ENCODE results near the gene ZBP1. TPM values are rescaled to one million over a fixed set of nuclear protein-coding genes. Genes with fewer than 3 reads are reported as not detected.
A peak's percentile ranks its signal among the peaks of the same experiment; 100 is the strongest.

ZBP1 gene
- total RNA-seq, 1 donor from 2014 or later: not detected

DNA sequence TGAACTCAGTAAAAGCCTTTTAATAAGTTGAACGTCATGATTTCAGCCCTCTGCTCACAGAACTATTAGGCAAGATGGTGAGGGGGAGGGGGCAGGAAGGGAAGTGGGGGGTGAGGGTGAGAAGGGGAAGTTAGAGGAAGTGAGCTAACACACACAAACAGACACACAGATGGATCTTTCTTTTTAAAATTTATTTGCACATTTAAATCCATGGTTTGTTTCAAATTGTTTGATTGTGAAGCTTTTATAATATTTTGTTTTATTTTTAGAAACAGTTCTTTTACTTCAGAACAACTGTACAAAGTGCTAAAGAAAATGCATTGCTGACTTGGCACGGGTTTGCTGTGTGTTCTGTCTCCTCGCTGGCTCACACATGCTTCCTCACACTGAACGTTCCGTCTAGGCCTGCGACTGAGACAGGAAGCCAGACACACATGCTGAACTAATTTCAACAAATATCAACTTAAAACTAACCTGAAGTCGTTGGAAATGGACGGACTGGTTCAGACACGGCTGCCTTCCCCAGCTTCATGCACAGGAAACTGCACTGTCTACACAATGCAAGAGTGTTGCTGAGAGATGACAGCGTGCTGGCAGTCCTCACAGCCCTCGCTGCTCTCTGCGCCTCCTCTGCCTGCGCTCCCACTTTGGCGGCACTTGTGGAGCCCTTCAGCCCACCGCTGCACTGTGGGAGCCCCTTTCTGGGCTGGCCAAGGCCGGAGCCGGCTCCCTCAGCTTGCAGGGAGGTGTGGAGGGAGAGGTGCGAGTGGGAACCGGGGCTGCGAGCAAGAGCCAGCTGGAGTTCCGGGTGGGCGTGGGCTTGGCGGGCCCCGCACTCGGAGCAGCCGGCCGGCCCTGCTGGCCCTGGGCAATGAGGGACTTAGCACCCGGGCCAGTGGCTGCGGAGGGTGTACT lies 8.1 kb upstream of the ZBP1 start:
- Mint-ChIP-seq H3K9me3 (peaks cover 3% of the 10 kb centered on the region), H3K36me3 (no peaks in the 10 kb centered on the region), H3K4me1 (peaks cover 2% of the 10 kb centered on the region), H3K4me3 (no peak overlapping the region), H3K27ac (peak overlapping the region; percentile 82), H3K27me3 (ENCODE audit: low read depth) (peaks cover 20% of the 10 kb centered on the region)
- no peak for DNase-seq (ENCODE audit: low spot score in 2 of 2, unreplicated experiment in 2 of 2)
- TF ChIP-seq, protein P1, sequence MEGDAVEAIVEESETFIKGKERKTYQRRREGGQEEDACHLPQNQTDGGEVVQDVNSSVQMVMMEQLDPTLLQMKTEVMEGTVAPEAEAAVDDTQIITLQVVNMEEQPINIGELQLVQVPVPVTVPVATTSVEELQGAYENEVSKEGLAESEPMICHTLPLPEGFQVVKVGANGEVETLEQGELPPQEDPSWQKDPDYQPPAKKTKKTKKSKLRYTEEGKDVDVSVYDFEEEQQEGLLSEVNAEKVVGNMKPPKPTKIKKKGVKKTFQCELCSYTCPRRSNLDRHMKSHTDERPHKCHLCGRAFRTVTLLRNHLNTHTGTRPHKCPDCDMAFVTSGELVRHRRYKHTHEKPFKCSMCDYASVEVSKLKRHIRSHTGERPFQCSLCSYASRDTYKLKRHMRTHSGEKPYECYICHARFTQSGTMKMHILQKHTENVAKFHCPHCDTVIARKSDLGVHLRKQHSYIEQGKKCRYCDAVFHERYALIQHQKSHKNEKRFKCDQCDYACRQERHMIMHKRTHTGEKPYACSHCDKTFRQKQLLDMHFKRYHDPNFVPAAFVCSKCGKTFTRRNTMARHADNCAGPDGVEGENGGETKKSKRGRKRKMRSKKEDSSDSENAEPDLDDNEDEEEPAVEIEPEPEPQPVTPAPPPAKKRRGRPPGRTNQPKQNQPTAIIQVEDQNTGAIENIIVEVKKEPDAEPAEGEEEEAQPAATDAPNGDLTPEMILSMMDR (IDR thresholded peaks at IDR 0.05; ENCODE audit: unreplicated experiment): no peak

DNA sequence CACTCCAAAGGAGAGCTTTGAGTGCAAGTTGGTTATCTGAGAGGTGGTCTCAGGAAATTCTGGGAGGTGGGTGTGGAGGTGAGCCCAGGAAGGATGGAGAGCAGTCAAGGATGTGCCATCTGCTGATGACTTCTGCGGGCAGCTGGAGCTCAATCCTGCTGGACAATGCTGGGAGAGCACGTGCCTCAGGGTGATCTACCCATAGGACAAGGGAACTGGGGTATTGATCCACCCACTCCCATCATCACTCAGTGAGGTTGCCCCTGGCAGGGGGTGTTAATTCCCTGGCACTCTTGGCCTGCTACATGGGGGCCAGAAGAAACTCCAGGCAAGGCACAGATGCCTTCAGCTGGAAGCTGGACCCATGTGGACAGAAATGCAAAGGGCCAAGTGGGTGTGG lies 7.1 kb upstream of the ZBP1 start:
- Mint-ChIP-seq H3K36me3 (no peaks in the 10 kb centered on the region), H3K27me3 (ENCODE audit: low read depth) (peaks cover 13% of the 10 kb centered on the region), H3K4me3 (no peak overlapping the region), H3K27ac (no peak overlapping the region), H3K4me1 (peaks cover 2% of the 10 kb centered on the region), H3K9me3 (peaks cover 3% of the 10 kb centered on the region)
- DNase-seq (ENCODE audit: low spot score in 2 of 2, unreplicated experiment in 2 of 2): no peak
- TF ChIP-seq, protein P1 (IDR thresholded peaks at IDR 0.05; ENCODE audit: unreplicated experiment): no peak

DNA sequence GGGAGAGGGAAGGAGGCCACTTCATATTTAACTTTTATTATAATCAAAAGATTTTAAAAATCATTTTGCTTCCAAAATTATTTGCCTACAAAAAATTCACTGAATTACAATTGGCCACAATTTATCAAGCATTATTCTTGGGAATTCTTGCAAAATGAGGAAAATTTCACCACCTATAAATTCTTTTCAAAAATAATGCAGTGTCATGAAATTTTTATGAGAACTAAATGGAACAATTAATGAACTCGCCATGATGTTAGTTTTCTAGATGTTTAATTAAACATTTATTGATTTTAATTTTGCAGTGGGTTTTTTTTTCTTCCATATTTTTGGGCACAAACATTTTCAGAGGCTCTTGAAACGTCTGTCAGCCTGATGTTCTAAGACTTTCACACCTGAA lies 5.8 kb upstream of the ZBP1 start:
- peaks cover 3% of the 10 kb centered on the region for H3K9me3 Mint-ChIP-seq
- H3K4me1 Mint-ChIP-seq: peaks cover 2% of the 10 kb centered on the region
- H3K36me3 Mint-ChIP-seq: no peaks in the 10 kb centered on the region
- H3K27me3 Mint-ChIP-seq (ENCODE audit: low read depth): peaks cover 4% of the 10 kb centered on the region
- H3K27ac Mint-ChIP-seq: no peak overlapping the region
- H3K4me3 Mint-ChIP-seq: no peak overlapping the region
- TF ChIP-seq, protein P1 (IDR thresholded peaks at IDR 0.05; ENCODE audit: unreplicated experiment): no peak
- DNase-seq (ENCODE audit: low spot score in 2 of 2, unreplicated experiment in 2 of 2): no peak

DNA sequence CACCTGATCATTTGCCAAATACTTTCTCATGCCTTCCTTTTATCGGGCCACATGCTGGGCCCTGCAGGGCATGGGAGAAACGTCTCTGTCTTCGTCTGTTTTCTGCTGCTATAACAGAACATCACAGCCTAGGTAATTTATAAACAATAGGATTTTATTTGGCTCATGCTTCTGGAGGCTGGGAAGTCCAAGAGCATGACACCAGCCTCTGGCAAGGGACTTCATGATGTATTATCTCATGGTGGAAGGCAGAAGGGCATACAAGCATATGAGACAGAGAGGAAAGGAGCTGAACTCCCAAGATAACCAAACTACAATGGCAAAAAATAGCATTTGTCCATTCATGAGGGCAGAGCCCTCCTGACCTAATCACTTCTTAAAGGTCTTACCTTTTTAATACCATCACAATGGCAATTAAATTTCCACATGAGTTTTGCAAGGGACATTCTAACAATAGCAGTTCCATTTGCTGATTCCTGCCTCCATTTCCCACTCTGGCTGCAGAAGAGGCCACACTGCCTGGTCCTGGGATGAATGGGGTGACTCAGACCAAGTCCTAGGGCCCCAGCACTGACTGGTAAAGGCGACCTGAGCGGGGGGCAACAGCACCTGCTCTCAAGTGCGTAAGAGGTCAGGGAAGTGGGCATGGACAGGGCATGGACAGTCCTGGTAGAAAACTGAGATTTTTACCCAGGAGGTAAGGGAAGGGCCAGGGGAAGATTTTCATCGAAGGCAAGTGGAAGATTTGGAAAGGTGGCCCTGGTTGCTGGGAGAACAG lies 5.1 kb upstream of the ZBP1 start:
- Mint-ChIP-seq H3K4me3 (no peak overlapping the region), H3K27ac (no peak overlapping the region), H3K36me3 (no peaks in the 10 kb centered on the region), H3K27me3 (ENCODE audit: low read depth) (peaks cover 5% of the 10 kb centered on the region), H3K4me1 (peaks cover 2% of the 10 kb centered on the region), H3K9me3 (peaks cover 3% of the 10 kb centered on the region)
- no peak for DNase-seq (ENCODE audit: low spot score in 2 of 2, unreplicated experiment in 2 of 2)
- TF ChIP-seq, protein P1 (IDR thresholded peaks at IDR 0.05; ENCODE audit: unreplicated experiment): no peak

DNA sequence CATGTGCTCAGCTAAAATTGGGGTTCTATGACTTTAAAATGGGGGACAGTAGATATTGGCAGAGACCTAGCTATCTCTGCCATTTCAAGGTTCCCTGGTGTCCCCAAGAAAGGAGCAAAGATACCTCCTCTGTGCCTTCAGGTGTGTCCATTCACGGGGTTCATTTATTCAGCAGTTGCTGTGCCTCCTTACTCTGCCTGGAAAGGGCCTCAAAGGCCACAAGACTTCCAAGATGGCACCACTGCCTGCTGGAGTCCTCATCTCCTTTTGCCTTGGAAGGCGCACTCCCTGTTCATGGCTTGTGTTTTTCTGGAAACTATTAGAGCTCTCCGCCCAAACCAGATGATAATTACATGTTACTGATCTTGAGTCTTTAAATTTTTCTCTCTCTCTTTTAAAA lies 3.9 kb upstream of the ZBP1 start:
- peaks cover 11% of the 10 kb centered on the region for H3K27me3 Mint-ChIP-seq (ENCODE audit: low read depth)

More for the DNA sequence above, 3.9 kb upstream of the ZBP1 start:
- no peak overlapping the region for H3K4me3 Mint-ChIP-seq
- TF ChIP-seq, protein P1 (IDR thresholded peaks at IDR 0.05; ENCODE audit: unreplicated experiment): no peak
- peaks cover 2% of the 10 kb centered on the region for H3K4me1 Mint-ChIP-seq
- H3K9me3 Mint-ChIP-seq: peaks cover 3% of the 10 kb centered on the region
- no peak for DNase-seq (ENCODE audit: low spot score in 2 of 2, unreplicated experiment in 2 of 2)
- no peaks in the 10 kb centered on the region for H3K36me3 Mint-ChIP-seq
- H3K27ac Mint-ChIP-seq: no peak overlapping the region

Measured in mesothelial cell of epicardium (in vitro differentiated cells).